GM12878 (cell line): Measurements from ENCODE around the gene SEPTIN1.
A peak's percentile ranks its signal among the peaks of the same experiment; 100 is the strongest.
"Not testable (repeated sequence)": the region's sequence is repeated elsewhere in the genome, so short reads cannot be mapped to it uniquely, and the experiment has no call there.

Experiments
- BHLHE40 ChIP-seq, 2 experiments: fragments of 450-650 bp in 1 of 2; IDR thresholded peaks; 2 replicates each; pipeline ENCODE4 v1.6.1; 2011 to 2017; ENCODE audit warnings: low read depth in 2 of 2, borderline replicate concordance in 1 of 2, improper control_type of control experiment in 1 of 2, low read length in 1 of 2, mild to moderate bottlenecking in 1 of 2
- EGR1 ChIP-seq, 2 experiments: IDR thresholded peaks; 1 replicate in 1 of 2; 2 replicates in 1 of 2; pipeline ENCODE4 v1.6.1; 2011 to 2012; ENCODE audit warnings: low read depth in 2 of 2, low read length in 2 of 2, borderline replicate concordance in 1 of 2, mild to moderate bottlenecking in 1 of 2, moderate library complexity in 1 of 2
- EZH2 ChIP-seq: IDR thresholded peaks from 2 replicates; pipeline ENCODE4 v1.6.1; 2012; ENCODE audit warnings: low read depth, mild to moderate bottlenecking, control low read depth, inconsistent platforms, low read length, borderline replicate concordance; ENCODE audit not compliant: control insufficient read depth
- GABPA ChIP-seq: IDR thresholded peaks from 2 replicates; pipeline ENCODE4 v1.6.1; 2014; ENCODE audit warnings: antibody characterized with exemption, low read depth, mild to moderate bottlenecking, inconsistent platforms
- JUND ChIP-seq: IDR thresholded peaks from 2 replicates; pipeline ENCODE4 v1.6.1; 2012; ENCODE audit warnings: low read depth, mild to moderate bottlenecking, low read length, improper control_type of control experiment, moderate library complexity
- NR2C1 ChIP-seq: fragments of 450-650 bp; IDR thresholded peaks from 2 replicates; pipeline ENCODE4 v1.6.1; 2017; ENCODE audit warnings: antibody characterized with exemption, mild to moderate bottlenecking, moderate library complexity
- PAX5 ChIP-seq: IDR thresholded peaks from 2 replicates; pipeline ENCODE4 v1.6.1; 2011; ENCODE audit warnings: low read depth, low read length, borderline replicate concordance
- POLR2A ChIP-seq: IDR thresholded peaks from 2 replicates; pipeline ENCODE4 v1.6.1; 2011; ENCODE audit warnings: low read depth, mild to moderate bottlenecking, low read length
- RCOR1 ChIP-seq: conservative IDR thresholded peaks from 2 replicates; pipeline ENCODE4 v1.6.1; 2012; ENCODE audit warnings: low read depth, low read length, improper control_type of control experiment
- RFX5 ChIP-seq: IDR thresholded peaks from 2 replicates; pipeline ENCODE4 v1.6.1; 2011; ENCODE audit warnings: low read depth, low read length, improper control_type of control experiment
- TAF1 ChIP-seq: IDR thresholded peaks from 2 replicates; pipeline ENCODE4 v1.6.1; 2011; ENCODE audit warnings: mild to moderate bottlenecking, low read depth, low read length, borderline replicate concordance
- TCF7 ChIP-seq: IDR thresholded peaks from 2 replicates; pipeline ENCODE4 v1.6.1; 2014; ENCODE audit warnings: antibody characterized with exemption, borderline replicate concordance
- ZNF384 ChIP-seq: IDR thresholded peaks from 2 replicates; pipeline ENCODE4 v1.6.1; 2012; ENCODE audit warnings: low read depth, mild to moderate bottlenecking, low read length, improper control_type of control experiment, borderline replicate concordance
- TF ChIP-seq, protein P1 (sequence below), 3 experiments: IDR thresholded peaks in 2 of 3; conservative IDR thresholded peaks in 1 of 3; 2 replicates each; pipeline ENCODE4 v1.5.1; 2011; ENCODE audit warnings: low read depth in 3 of 3, low read length in 3 of 3, mild to moderate bottlenecking in 3 of 3, control low read depth in 2 of 3, moderate library complexity in 2 of 3, inconsistent platforms in 1 of 3, mixed read lengths in 1 of 3; ENCODE audit not compliant: control insufficient read depth in 2 of 3, insufficient read depth in 1 of 3; ENCODE audit errors: extremely low read depth in 1 of 3

DNA sequence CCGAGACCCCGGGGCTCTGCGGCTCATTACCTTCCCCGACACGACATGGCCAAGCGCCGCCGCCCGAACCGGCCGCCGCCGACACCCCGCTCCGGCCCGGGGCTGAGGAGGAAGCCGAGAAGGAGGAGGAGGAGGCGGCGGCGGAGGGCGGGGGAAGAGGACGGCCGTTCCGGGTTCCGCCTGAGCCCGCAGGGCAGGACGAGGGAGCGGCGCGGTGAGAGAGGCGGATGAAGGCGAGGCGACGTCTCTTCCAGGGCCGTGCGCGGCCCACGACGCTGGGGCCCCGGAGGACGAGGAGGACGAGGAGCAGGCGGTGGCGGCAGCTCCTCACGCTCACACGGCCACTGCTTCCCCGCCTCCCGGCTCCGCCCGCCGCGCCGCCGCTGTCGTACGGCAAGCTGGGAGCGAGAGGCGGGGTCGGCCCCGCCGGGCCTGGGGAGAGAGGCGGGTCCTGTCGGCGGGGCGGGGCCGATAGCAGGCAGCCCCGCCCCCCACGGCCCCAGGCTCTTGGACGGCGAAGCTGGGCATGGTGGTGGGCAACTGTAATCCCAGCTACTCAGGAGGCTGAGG, 47.2 kb downstream of the SEPTIN1 start:
- TF ChIP-seq EGR1 (IDR thresholded peaks at IDR 0.05; ENCODE audit: borderline replicate concordance in 1 of 2, low read depth in 2 of 2, low read length in 2 of 2) (0 out of 3 replicates have a peak, but pooled peaks of 1 of the 2 experiments have one; percentile 19), POLR2A (peak; percentile 79), BHLHE40 (IDR thresholded peaks at IDR 0.05; ENCODE audit: borderline replicate concordance in 1 of 2, low read depth in 2 of 2, low read length in 1 of 2) (peak in 1 of 2 experiments; percentile 43; a peak in 1 of 4 replicates)
- TF ChIP-seq GABPA, RFX5, JUND, EZH2, ZNF384, TCF7, PAX5, RCOR1, TAF1, NR2C1: not testable (repeated sequence)
- TF ChIP-seq, protein P1, sequence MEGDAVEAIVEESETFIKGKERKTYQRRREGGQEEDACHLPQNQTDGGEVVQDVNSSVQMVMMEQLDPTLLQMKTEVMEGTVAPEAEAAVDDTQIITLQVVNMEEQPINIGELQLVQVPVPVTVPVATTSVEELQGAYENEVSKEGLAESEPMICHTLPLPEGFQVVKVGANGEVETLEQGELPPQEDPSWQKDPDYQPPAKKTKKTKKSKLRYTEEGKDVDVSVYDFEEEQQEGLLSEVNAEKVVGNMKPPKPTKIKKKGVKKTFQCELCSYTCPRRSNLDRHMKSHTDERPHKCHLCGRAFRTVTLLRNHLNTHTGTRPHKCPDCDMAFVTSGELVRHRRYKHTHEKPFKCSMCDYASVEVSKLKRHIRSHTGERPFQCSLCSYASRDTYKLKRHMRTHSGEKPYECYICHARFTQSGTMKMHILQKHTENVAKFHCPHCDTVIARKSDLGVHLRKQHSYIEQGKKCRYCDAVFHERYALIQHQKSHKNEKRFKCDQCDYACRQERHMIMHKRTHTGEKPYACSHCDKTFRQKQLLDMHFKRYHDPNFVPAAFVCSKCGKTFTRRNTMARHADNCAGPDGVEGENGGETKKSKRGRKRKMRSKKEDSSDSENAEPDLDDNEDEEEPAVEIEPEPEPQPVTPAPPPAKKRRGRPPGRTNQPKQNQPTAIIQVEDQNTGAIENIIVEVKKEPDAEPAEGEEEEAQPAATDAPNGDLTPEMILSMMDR (IDR thresholded peaks at IDR 0.05 in 2 of 3, conservative IDR thresholded peaks at IDR 0.05 in 1 of 3; ENCODE audit: control insufficient read depth in 2 of 3, extremely low read depth in 1 of 3, insufficient read depth in 1 of 3, low read depth in 3 of 3, low read length in 3 of 3), result not testable (repeated sequence)
